ENCODE measurements around the gene NFATC4. TPM values are rescaled to one million over a fixed set of nuclear protein-coding genes. Genes with fewer than 3 reads are reported as not detected.
"Not testable (repeated sequence)": the region's sequence is repeated elsewhere in the genome, so short reads cannot be mapped to it uniquely, and the experiment has no call there.

NFATC4 gene
- total RNA-seq, 1 experiment from 2014 or later = 14.6 TPM

DNA sequence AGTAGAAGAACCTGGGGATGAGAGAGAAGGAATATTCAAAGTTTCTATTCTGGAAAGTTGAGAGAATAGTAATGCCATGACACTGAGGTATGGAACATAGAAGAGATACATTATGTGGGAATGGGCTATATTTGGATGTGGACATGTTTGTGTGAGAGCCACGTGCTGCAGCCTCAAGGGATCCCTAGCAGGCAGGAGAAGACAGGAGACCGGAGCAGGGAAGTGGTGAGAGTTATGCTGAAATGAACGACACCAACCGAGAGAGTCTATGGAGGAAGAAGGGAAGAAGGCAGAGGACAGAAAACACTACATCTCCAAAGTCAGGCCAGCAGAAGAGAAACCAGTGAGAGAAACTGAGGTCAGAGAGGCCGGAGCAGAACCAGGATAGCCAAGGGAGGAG is 18.2 kb upstream of the NFATC4 start:
- Histone ChIP-seq H3K27me3 (replicated peaks) (no peaks in the 10 kb centered on the region; the same call in 1 of the 2 replicates), H3K4me1 (replicated peaks) (peaks cover 8% of the 10 kb centered on the region; the same call in 1 of the 2 replicates), H3K27ac (no peak overlapping the region), H3K36me3 (no peaks in the 10 kb centered on the region), H3K9me3 (replicated peaks) (no peaks in the 10 kb centered on the region), H3K4me3 (no peak overlapping the region)
- no peak for DNase-seq (ENCODE audit: low read depth in 1 of 2, low spot score in 2 of 2)

DNA sequence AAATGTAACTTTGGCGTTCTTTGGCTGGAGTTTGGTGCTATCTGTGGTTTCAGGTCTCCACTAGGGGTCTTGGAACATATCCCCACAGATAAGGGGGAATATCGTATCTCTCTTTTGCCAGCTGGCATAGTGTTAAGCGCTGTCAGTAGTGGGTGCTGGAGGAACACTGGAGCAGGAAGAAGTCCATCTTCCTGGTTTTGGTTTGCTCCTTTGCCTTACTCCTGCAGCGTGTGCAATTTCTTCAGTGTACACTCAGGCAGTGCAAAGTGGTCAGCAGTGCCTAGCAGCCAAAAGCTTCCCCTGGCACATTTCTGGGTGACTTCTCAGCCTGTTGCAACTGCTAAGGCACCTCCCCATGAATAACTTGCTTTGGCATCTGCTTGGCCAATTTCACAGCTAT is 16.5 kb upstream of the NFATC4 start:
- Histone ChIP-seq H3K27me3 (replicated peaks) (no peaks in the 10 kb centered on the region; the same call in 1 of the 2 replicates), H3K4me1 (replicated peaks) (peaks cover 8% of the 10 kb centered on the region; the same call in 1 of the 2 replicates), H3K4me3 (no peak overlapping the region), H3K36me3 (no peaks in the 10 kb centered on the region), H3K27ac (no peak overlapping the region), H3K9me3 (replicated peaks) (no peaks in the 10 kb centered on the region)
- DNase-seq (ENCODE audit: low read depth in 1 of 2, low spot score in 2 of 2) = no peak

DNA sequence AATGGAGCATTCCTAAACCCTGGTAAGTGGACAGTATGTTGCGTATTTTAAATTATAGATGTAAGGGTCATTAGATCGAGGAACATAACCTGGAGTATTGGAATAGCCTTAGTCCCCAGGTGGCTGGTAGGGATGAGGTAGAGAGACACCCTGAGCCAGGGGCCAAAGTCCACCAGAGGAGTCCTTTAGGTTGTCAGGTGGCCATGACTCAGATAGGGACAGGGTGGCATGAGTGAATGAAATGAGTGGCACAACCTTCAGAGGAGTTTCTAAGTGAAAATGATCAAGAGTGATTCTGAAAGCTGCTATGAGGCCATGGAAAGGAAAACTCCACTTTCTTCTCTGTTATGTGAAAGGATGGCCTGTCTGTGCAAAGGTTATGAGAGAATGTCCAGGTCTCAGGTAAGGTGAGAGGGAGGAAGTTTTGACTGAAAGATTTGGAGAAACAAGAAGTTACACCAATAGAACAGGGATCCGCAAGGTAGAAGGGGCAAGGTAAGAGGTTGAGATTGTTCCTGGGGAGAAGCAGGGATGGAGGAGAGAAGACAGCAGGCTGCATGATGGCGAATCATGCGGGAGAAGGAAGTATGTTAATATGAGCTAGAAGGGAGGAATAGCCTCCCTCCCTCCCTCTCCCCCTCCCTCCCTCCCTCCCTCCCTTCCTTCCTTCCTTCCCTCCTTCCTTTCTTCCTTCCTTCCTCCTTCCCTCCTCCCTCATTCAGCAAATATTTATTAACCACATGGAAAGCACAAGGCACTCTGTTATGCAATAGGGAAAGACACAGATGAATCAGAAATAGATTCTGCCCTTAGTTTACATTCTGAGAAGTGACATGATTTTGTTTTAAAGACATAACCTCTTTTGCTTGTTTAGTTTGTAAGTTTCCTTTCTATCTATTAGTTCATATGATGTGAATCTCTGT is 14.2 kb upstream of the NFATC4 start:
- H3K27me3 ChIP-seq (replicated peaks) = no peaks in the 10 kb centered on the region
- peaks cover 8% of the 10 kb centered on the region; the same call in 1 of the 2 replicates for H3K4me1 ChIP-seq (replicated peaks)
- H3K4me3 ChIP-seq = no peak overlapping the region
- no peak overlapping the region for H3K27ac ChIP-seq
- DNase-seq (ENCODE audit: low read depth in 1 of 2, low spot score in 2 of 2) = no peak
- no peaks in the 10 kb centered on the region for H3K9me3 ChIP-seq (replicated peaks)
- H3K36me3 ChIP-seq = no peaks in the 10 kb centered on the region

DNA sequence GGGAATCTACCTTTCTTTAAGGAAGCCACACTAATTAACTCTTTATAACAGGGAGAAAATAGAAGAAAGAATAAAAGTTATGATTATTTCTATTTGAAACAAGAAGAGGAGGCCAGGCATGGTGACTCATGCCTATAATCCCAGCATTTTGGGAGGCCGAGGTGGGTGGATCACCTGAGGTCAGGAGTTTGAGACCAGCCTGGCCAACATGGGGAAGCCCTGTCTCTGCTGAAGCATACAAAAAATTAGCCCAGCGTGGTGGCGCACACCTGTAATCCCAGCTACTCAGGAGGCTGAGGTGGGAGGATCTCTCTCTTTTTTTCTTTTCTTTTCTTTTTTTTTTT is 13.5 kb upstream of the NFATC4 start:
- not testable (repeated sequence) for H3K27me3 ChIP-seq (replicated peaks); H3K27ac ChIP-seq

DNA sequence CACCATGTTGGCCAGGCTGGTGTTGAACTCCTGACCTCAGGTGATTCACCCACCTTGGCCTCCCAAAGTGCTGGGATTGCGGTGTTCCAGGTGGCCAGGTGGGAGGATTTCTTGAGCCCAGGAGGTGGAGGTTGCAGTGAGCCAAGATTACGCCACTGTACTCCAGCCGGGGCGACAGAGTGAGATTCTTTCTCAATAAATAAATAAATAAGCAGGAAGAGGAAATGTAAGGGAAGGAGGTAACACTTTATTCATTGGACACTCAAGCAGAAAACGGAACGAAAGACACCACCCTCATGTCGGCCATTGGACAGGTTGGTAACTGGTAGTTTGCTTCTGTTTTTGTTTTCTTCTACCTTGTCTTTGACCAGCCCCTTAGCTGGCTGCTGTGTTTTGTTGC is 13.0 kb upstream of the NFATC4 start:
- no peak overlapping the region for H3K27ac ChIP-seq
- no peak overlapping the region for H3K4me3 ChIP-seq
- no peak for DNase-seq (ENCODE audit: low read depth in 1 of 2, low spot score in 2 of 2)
- H3K36me3 ChIP-seq = no peaks in the 10 kb centered on the region
- no peaks in the 10 kb centered on the region for H3K9me3 ChIP-seq (replicated peaks)
- H3K27me3 ChIP-seq (replicated peaks) = no peaks in the 10 kb centered on the region
- peaks cover 8% of the 10 kb centered on the region; the same call in 1 of the 2 replicates for H3K4me1 ChIP-seq (replicated peaks)

More for the DNA sequence above, 13.5 kb upstream of the NFATC4 start:
- not testable (repeated sequence) for H3K4me3 ChIP-seq; H3K36me3 ChIP-seq; DNase-seq (ENCODE audit: low read depth in 1 of 2, low spot score in 2 of 2); H3K9me3 ChIP-seq (replicated peaks); H3K4me1 ChIP-seq (replicated peaks)

DNA sequence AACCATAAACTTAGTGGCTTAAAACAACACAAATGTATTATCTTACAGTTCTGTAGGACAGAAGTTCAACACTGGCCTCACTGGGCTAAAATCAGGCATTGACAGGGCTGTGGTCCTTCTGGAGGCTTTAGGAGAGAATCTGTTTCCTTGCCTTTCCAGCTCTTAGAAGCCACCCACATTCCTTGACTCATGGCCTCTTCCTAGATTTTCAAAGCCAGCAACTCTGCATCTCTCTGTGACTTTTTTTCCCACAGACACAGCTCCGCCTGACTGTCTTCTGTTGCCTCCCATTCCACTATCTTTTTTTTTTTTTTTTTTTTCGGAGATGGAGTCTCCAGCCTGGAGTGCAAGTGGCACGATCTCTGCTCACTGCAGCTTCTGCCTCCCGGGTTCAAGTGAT is 11.8 kb upstream of the NFATC4 start:
- Histone ChIP-seq H3K9me3 (replicated peaks) (no peaks in the 10 kb centered on the region), H3K4me1 (replicated peaks) (peaks cover 6% of the 10 kb centered on the region; the same call in 1 of the 2 replicates), H3K4me3 (no peak overlapping the region), H3K27ac (no peak overlapping the region), H3K36me3 (no peaks in the 10 kb centered on the region), H3K27me3 (replicated peaks) (no peaks in the 10 kb centered on the region)
- no peak for DNase-seq (ENCODE audit: low read depth in 1 of 2, low spot score in 2 of 2)

DNA sequence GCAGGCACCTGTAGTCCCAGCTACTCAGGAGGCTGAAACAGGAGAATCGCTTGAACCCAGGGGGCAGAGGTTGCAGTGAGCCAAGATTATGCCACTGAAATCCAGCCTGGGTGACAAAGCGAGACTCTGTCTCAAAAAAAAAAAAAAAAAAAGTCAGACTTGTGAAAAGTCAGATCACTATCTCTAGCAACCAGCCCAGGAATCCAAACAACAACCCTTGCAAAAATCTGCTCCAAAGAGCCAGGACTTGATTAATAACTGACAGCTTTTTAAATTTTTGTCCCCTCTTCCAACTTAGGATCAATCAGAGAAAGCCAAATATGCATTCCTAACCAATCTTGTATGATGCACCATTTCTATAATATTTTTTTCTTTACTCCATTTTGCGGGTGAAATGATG is 7.7 kb upstream of the NFATC4 start:
- no peaks in the 10 kb centered on the region for H3K27me3 ChIP-seq (replicated peaks)
- no peak overlapping the region for H3K4me3 ChIP-seq
- no peak overlapping the region for H3K27ac ChIP-seq
- H3K4me1 ChIP-seq (replicated peaks) = peaks cover 4% of the 10 kb centered on the region
- DNase-seq (ENCODE audit: low read depth in 1 of 2, low spot score in 2 of 2) = no peak
- H3K36me3 ChIP-seq = no peaks in the 10 kb centered on the region
- no peaks in the 10 kb centered on the region for H3K9me3 ChIP-seq (replicated peaks)

DNA sequence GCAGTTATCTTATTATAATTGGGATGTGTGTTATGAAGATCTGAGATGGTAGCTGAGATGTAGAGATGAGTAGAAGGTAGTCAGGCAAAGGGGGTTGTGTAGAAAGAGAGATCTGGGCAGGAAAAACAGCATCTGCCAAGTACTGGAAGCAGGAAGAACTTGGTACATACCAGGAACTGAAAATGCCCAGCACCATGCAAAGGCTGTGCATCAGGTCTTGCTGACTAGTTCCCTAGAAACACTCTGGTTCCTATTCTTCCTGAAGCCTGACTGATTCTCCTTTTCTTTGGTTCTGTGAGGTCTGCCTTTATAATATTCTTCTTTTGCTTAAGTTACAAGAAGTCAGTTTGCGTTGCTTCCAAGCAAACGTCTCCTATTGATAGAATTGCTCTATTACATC is 6.7 kb upstream of the NFATC4 start:
- H3K4me1 ChIP-seq (replicated peaks) = peaks cover 14% of the 10 kb centered on the region
- H3K9me3 ChIP-seq (replicated peaks) = no peaks in the 10 kb centered on the region
- H3K27ac ChIP-seq = no peak overlapping the region
- no peaks in the 10 kb centered on the region for H3K27me3 ChIP-seq (replicated peaks)
- no peak for DNase-seq (ENCODE audit: low read depth in 1 of 2, low spot score in 2 of 2)
- H3K4me3 ChIP-seq = no peak overlapping the region
- no peaks in the 10 kb centered on the region for H3K36me3 ChIP-seq

DNA sequence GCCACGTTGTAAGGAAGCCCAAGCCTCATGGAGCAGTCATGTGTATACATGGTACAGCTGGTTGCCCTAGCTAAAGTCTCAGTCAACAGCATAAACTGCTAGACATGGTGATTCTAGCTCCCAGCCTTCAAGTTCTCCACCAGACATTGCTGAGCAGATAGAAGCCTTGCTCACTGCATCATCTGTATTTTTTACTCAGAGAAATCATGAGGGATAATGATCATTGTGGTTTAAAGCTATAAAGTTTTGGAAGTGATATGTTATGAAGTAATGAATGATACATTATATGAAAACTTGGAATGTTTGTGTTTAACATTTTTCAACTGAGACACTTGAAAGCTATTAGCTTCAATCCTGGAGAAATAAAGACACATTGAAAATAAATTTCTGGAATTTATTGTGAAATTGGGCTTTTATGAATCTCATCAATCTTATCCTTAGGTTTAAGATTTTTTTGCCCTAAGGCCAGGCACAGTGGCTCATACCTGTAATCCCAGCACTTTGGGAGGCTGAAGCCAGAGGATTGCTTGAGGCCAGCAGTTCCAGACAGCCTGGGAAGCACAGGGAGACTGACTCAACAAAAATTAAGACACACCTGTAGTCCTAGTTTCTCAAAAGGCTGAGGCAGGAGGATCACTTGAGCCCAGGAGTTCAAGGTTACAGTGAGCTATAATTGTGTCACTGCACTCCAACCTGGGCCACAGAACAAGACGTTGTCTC is 5.6 kb upstream of the NFATC4 start:
- no peaks in the 10 kb centered on the region for H3K36me3 ChIP-seq
- H3K27me3 ChIP-seq (replicated peaks) = no peaks in the 10 kb centered on the region
- no peak overlapping the region for H3K4me3 ChIP-seq
- H3K9me3 ChIP-seq (replicated peaks) = no peaks in the 10 kb centered on the region
- DNase-seq (ENCODE audit: low read depth in 1 of 2, low spot score in 2 of 2) = no peak
- no peak overlapping the region for H3K27ac ChIP-seq
- H3K4me1 ChIP-seq (replicated peaks) = peaks cover 22% of the 10 kb centered on the region

DNA sequence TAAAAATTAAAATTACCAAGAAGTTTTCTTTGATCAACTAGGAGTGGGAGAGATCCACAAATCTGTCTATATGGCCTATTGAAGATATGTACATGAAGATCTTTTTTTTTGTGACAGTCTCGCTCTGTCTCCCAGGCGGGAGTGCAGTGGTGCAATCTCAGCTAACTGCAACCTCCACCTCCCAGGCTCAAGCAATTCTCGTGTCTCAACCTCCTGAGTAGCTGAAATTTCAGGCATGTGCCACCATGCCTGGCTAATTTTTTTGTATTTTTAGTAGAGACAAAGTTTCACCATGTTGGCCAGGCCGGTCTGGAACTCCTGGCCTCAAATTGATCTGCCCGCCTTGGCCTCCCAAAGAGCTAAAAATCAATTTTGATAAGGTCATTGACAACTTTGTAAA is 4.6 kb upstream of the NFATC4 start:
- H3K4me1 ChIP-seq (replicated peaks) = peaks cover 25% of the 10 kb centered on the region
- H3K27ac ChIP-seq = no peak overlapping the region
- DNase-seq (ENCODE audit: low read depth in 1 of 2, low spot score in 2 of 2) = no peak

DNA sequence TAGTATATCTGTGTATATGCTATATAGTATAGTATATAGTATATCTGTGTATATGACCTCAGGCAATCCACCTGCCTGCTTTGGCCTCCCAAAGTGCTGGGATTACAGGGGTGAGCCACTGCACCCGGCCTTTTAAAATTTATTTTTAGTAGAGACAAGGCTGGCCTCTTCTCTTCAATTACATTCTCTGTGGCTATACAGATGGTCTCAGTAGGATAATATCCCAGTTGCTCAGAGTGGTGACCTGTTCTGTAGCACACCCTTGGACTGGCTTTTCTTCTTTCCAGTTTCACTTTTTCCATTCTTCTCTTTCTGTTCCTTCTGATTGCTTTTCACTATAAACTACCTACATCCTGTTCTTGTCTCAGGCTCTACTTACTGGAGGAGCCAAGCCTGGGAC is 3.1 kb upstream of the NFATC4 start:
- no peak for DNase-seq (ENCODE audit: low read depth in 1 of 2, low spot score in 2 of 2)
- H3K27me3 ChIP-seq (replicated peaks) = no peaks in the 10 kb centered on the region
- H3K27ac ChIP-seq = no peak overlapping the region
- peaks cover 5% of the 10 kb centered on the region for H3K36me3 ChIP-seq
- H3K4me1 ChIP-seq (replicated peaks) = peaks cover 33% of the 10 kb centered on the region
- H3K4me3 ChIP-seq = no peak overlapping the region
- H3K9me3 ChIP-seq (replicated peaks) = no peaks in the 10 kb centered on the region

More for the DNA sequence above, 4.6 kb upstream of the NFATC4 start:
- no peaks in the 10 kb centered on the region for H3K9me3 ChIP-seq (replicated peaks)
- no peaks in the 10 kb centered on the region for H3K27me3 ChIP-seq (replicated peaks)
- no peak overlapping the region for H3K4me3 ChIP-seq
- H3K36me3 ChIP-seq = no peaks in the 10 kb centered on the region

DNA sequence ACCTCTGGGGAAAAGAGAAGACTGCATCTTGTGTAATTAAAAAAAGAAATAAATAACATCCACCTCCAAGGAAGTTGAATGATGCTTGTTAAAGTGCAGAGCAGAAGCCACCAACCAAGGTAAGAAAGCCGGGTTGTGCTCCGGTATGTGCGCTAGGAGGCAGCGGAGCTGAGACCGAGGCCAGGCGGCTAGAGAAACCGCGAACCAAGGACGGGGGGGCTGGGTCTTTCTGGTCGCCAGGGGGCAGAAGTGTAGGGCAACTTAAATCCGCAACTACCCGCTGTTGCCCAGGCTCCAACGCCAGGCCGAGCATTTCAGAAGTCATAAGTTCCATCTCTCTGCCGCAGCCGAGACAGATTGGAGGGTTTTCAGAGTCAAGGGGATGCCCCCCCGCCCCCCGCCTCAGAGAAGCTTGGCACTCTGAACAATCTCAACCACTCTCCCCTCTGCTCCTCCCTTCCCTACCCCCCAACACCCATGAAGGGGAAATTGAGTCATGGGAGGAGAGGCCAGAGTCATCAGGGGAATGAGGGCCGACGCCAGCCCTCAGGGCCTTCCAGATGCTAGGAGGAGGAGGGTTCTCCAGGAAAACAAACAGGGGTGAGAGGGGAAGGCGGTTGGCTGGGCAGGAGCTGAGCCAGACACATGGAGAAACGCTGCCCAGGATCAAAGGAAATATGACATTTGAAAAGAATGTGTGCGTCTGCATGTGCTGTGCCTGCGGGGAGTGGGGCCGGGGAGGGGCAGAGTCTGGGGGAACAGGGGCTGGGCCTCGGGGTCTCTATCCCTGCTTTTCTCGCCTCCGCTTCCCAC is 2.2 kb upstream of the NFATC4 start:
- Histone ChIP-seq H3K4me3 (peak overlapping the region; percentile 60), H3K4me1 (replicated peaks) (peaks cover 33% of the 10 kb centered on the region), H3K27me3 (replicated peaks) (no peaks in the 10 kb centered on the region), H3K9me3 (replicated peaks) (no peaks in the 10 kb centered on the region), H3K27ac (peak overlapping the region; percentile 70), H3K36me3 (peaks cover 8% of the 10 kb centered on the region)
- peak; percentile 75 to 86 for DNase-seq (ENCODE audit: low read depth in 1 of 2, low spot score in 2 of 2)

DNA sequence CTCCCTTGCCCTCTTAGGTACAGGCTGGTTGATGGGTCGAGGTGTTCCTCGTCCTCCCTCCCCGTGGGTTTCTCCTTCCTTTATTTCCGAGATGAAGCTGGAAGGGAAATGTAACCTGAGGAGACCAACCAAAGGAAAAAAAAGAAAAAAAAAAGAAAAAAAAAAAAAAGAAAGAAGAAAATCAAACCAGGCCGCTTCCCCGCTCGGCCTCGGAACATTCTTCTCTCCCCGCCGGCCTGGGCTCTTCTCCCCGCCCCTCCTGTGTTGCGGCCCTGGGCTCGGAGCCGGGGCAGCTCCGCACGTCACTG is 1.6 kb upstream of the NFATC4 start:
- Histone ChIP-seq H3K4me3 (peak overlapping the region; percentile 60), H3K27me3 (replicated peaks) (no peaks in the 10 kb centered on the region), H3K27ac (peak overlapping the region; percentile 70), H3K36me3 (peaks cover 12% of the 10 kb centered on the region), H3K9me3 (replicated peaks) (no peaks in the 10 kb centered on the region), H3K4me1 (replicated peaks) (peaks cover 33% of the 10 kb centered on the region)
- no peak for DNase-seq (ENCODE audit: low read depth in 1 of 2, low spot score in 2 of 2)

Measured in SJSA1 (cell line).